ENCODE results near the gene CACNA1B.

- TF ChIP-seq YY1 (IDR thresholded peaks at IDR 0.05; ENCODE audit: insufficient read depth, insufficient read length) (no peak), SUZ12 (IDR thresholded peaks at IDR 0.05; ENCODE audit: extremely low read depth, insufficient read depth, insufficient read length) (no peak), ZNF274 (IDR thresholded peaks at IDR 0.05; ENCODE audit: low read depth, low read length) (no peak)
Observed at GRCh38 chr9:138009016-138009802, 131.6 kb downstream of the CACNA1B start.
